Urothelium cell line (cell line): ENCODE measurements around the gene PGK2.
"Not testable (repeated sequence)": the region's sequence is repeated elsewhere in the genome, so short reads cannot be mapped to it uniquely, and the experiment has no call there.

Source experiments
- DNase-seq: peaks from one replicate; pipeline ENCODE4 v3.0.0; 2011; ENCODE audit warnings: low spot score, mixed read lengths
- FAIRE-seq: peaks from 2 replicates; lab custom pipeline; 2011; peaks lifted over from hg19 to GRCh38; lab: Jason Lieb, UNC

Gene PGK2

GRCh38 chr6:49787176-49787575 lies at the start of gene PGK2:
Gene PGK2, minus strand, starts transcription at chr6:49787285. Its CDS starts 98 bp downstream, at chr6:49787187.
- peak; percentile 23 for DNase-seq
- no peak for FAIRE-seq

- no peak for FAIRE-seq
Observed at GRCh38 chr6:49835140-49835539, 48.1 kb upstream of the PGK2 start.

GRCh38 chr6:49833386-49833785 lies 46.3 kb upstream of the PGK2 start:
- FAIRE-seq (no peak), DNase-seq (no peak)

More at GRCh38 chr6:49835140-49835539, 48.1 kb upstream of the PGK2 start:
- no peak for DNase-seq

GRCh38 chr6:49826743-49827406 lies 39.8 kb upstream of the PGK2 start:
- no peak for FAIRE-seq
- DNase-seq: no peak

GRCh38 chr6:49815166-49815565 lies 28.1 kb upstream of the PGK2 start:
- no peak for FAIRE-seq

GRCh38 chr6:49813248-49813647 lies 26.2 kb upstream of the PGK2 start:
- FAIRE-seq (no peak), DNase-seq (no peak)

More at GRCh38 chr6:49815166-49815565, 28.1 kb upstream of the PGK2 start:
- no peak for DNase-seq

GRCh38 chr6:49806145-49806544 lies 19.1 kb upstream of the PGK2 start:
- FAIRE-seq (no peak), DNase-seq (no peak)

- no peak for DNase-seq
Observed at GRCh38 chr6:49805246-49805645, 18.2 kb upstream of the PGK2 start.

GRCh38 chr6:49801525-49801924 lies 14.4 kb upstream of the PGK2 start:
- FAIRE-seq (no peak), DNase-seq (no peak)

More at GRCh38 chr6:49805246-49805645, 18.2 kb upstream of the PGK2 start:
- no peak for FAIRE-seq

- no peak for FAIRE-seq
Observed at GRCh38 chr6:49799090-49799489, 12.0 kb upstream of the PGK2 start.

GRCh38 chr6:49796842-49797455 lies 9.9 kb upstream of the PGK2 start:
- not testable (repeated sequence) for FAIRE-seq, DNase-seq

More at GRCh38 chr6:49799090-49799489, 12.0 kb upstream of the PGK2 start:
- DNase-seq: no peak

- FAIRE-seq (no peak), DNase-seq (no peak)
Observed at GRCh38 chr6:49790341-49790740, 3.3 kb upstream of the PGK2 start.

- FAIRE-seq (no peak), DNase-seq (no peak)
Observed at GRCh38 chr6:49784272-49784671, 2.8 kb downstream of the PGK2 start.

GRCh38 chr6:49782725-49783124 lies 4.4 kb downstream of the PGK2 start:
- DNase-seq (no peak), FAIRE-seq (no peak)

GRCh38 chr6:49782293-49782692 lies 4.8 kb downstream of the PGK2 start:
- FAIRE-seq (no peak), DNase-seq (no peak)

GRCh38 chr6:49776444-49776843 lies 10.6 kb downstream of the PGK2 start:
- DNase-seq (no peak), FAIRE-seq (no peak)

- no peak for FAIRE-seq
Observed at GRCh38 chr6:49775043-49775442, 12.0 kb downstream of the PGK2 start.

GRCh38 chr6:49772285-49772684 lies 14.8 kb downstream of the PGK2 start:
- DNase-seq (peak; percentile 26), FAIRE-seq (no peak)

More at GRCh38 chr6:49775043-49775442, 12.0 kb downstream of the PGK2 start:
- DNase-seq: no peak

GRCh38 chr6:49766762-49767161 lies 20.3 kb downstream of the PGK2 start:
- FAIRE-seq (no peak), DNase-seq (no peak)

GRCh38 chr6:49764571-49765236 lies 22.4 kb downstream of the PGK2 start:
- no peak for DNase-seq
- FAIRE-seq: no peak

GRCh38 chr6:49744259-49744658 lies 42.8 kb downstream of the PGK2 start, which contains the start of gene CRISP3:
Gene CRISP3, minus strand, starts transcription at chr6:49744388. Its CDS starts 21 bp downstream, at chr6:49744367.
- DNase-seq (no peak), FAIRE-seq (no peak)

- DNase-seq: no peak
- FAIRE-seq: no peak
Observed at GRCh38 chr6:49743429-49743828, 43.7 kb downstream of the PGK2 start.
